ENCODE measurements around the gene CRYGN. TPM values are rescaled to one million over a fixed set of nuclear protein-coding genes. Genes with fewer than 3 reads are reported as not detected.

The CRYGN gene, protein sequence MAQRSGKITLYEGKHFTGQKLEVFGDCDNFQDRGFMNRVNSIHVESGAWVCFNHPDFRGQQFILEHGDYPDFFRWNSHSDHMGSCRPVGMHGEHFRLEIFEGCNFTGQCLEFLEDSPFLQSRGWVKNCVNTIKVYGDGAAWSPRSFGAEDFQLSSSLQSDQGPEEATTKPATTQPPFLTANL
- total RNA-seq, result not detected in 2 replicates

DNA sequence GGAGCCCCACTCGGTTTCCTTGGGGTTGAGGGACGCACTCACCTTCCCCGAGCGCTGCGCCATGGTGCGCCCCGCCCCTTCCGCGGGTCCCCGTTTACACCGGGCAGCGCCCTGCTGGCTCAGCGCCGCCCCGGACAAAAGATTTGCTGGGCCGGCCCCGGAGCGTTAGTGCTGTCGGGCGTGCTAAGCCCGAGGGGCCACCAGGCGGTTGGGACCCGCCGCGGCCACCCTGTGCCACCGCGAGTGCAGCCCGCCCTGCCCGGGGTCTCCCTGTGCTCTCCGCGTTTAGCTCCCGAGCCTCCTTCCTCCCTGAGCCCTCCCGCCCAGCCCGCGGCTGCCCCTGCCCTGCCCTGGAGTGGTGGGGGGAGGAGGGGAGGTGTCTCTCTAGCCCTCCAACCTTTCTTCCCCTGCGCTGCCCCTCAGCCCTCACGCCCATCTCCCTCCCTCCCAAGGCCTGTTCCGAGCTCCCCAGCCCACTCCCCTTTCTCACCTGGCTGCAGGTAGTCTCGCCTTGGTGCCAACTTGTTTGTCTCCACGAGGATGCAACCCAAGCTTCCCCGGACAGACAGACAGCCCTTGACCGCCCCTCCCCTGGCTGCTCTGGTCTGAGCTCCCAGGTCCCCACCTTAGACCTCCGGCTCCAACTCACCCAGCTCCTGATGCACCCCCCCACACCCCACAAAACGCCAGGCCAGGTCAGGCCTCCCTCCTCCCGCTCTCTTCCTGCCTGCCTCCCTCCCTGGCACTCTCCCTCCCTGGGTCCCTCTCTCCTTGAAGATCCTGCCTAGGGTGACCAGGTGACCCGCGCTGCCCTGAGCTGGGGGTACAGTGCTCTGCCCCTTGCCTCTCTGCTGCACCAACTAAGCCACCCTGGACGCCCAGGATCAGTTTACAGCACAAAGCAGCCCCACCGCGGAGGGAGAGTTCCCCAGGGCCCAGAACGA lies at the start of gene CRYGN:
Gene CRYGN (minus strand): TSS at position 287 of the 944 bp plus-strand sequence. CDS start 224 bp downstream, at position 63.

DNA sequence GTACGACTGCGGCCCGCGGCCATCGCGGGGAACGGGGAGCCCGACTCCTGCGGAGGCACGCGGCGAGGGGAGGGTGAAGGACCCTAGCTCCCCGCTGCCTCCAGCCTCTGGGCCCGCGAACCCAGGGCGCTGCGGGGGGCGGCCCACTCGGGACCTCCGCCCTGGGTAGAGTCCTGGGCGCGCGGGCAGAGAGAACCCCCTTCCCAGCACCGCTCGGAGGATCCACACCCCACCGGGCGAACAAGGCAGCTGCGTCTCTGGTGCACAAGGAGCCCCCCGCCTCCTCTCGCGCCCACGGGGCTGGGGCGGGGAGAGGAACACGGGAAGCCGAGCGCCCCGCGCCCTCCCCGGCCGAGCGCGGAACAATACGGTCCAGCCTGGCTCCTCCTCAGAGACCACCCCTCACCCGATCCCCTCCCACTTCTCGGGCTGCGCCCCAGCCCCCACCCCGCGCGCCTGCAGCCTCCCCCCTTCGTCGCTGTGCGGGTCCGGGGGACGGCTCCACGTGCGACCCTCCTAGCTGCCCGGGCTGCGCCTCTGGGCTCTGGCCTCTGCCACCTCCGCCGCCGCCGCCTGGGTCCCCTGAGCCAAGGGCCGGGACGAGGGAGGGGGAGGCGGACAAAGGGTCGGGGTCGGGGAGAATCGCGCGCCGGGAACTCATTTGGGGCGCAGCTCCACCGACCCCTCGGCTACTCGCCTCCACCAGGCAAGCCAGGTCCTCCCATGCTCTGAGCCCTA lies 30.1 kb downstream of the CRYGN start, which contains the start of gene WDR86:
Gene WDR86 (minus strand): TSS at position 372 of the 738 bp plus-strand sequence. CDS start 449 bp downstream, outside the sequence.

Other genes starting within 250 kb of the CRYGN start
- gene H2BK1, start 229.7 kb downstream of the CRYGN start, total RNA-seq, result not detected in 2 replicates
- 42.6 and 62.3 TPM in 2 replicates for gene ABCF2, start 212.9 kb downstream of the CRYGN start, total RNA-seq
- gene CHPF2, start 207.7 kb downstream of the CRYGN start, total RNA-seq, result 39.0 and 40.6 TPM in 2 replicates
- gene SMARCD3, start 191.4 kb downstream of the CRYGN start, total RNA-seq, result 3.7 and 8.1 TPM in 2 replicates
- gene NUB1, start 98.3 kb downstream of the CRYGN start, total RNA-seq, result 25.6 and 31.9 TPM in 2 replicates
- 0.14 and 1.8 TPM in 2 replicates for gene WDR86, start 30.1 kb downstream of the CRYGN start, total RNA-seq
- 65.0 and 71.4 TPM in 2 replicates for gene RHEB, start 79.8 kb upstream of the CRYGN start, total RNA-seq